Cerebellar nuclear complex (tissue), 1 donor: ENCODE measurements around the gene ECI2.
"Not testable (repeated sequence)": the region's sequence is repeated elsewhere in the genome, so short reads cannot be mapped to it uniquely, and the experiment has no call there.

Source experiments
- DNase-seq, 2 experiments: peaks; one replicate each; lab custom pipeline; 2025; lab: John Stamatoyannopoulos, UW

The ECI2 gene

DNA sequence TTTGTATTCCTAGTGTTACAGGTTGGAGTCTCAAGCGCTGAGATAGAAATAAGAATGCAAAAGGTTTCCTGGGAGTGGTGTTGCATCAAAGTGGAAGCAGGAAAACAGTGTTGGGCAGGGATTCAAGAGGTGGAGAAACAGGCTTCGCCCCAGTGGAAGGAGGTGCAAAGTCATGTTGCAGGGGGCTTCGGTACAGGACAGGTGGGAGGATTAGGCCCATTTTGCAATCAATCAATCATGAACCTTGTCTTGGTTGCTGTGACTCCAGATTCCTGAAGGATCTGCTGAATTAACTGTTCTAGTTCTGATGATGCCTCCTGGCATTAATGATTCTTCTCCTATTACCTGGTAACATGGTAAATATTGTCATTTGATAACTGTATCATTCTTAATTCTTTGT, 34.1 kb downstream of the ECI2 start:
- DNase-seq = no peak

DNA sequence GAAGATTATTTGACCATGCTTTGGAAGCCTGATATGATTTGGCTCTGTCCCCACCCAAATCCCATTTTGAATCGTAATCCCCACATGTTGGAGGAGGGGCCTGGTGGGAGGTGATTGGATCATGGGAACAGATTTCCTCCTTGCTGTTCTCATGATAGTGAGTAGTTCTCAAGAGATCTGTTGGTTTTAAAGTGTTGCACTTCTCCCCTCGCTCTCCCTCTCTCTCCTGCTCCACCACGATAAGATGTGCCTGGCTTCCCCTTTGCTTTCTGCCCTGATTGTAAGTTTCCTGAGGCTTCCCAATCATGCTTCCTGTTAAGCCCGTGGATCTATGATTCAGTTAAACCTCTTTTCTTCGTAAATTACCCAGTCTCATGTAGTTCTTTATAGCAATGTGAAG, 34.7 kb downstream of the ECI2 start:
- DNase-seq = no peak

DNA sequence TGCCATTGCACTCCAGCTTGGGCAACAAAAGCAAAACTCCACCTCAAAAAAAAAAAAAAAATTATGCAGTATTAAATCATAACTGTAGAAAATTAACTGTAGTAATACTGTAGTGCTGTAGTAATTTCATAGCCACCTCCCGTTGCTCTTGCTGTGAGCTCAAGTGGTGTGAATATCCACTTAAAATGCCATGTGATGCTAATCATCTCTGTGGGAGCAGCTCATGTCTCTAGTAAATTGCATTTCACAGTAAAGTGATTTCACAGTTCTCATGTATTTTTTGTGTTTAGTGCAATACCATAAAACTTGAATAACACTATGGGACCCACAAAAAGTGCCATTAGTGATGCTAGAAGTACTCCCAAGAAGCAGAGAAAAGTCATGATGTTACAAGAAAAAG, 42.1 kb downstream of the ECI2 start:
- no peak for DNase-seq

DNA sequence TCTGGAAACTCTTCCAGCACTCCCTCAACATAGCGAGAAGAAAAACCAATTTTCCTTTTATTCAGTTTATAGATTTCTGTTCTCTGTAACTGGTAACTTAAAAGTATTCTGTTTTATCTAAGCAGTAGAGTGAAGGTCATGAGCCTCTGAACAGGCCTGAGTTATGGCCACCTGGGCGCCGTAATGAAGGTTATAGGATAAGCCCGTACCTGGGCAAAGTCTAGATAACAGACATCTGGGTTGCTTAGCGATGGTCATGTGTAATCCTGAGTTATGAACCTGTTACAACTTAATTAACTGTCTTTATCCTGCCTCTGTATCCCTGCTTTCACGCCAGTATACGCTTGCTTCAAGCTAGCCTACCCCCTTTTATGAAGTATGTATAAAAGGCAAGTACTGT, 43.4 kb downstream of the ECI2 start:
- DNase-seq = no peak

DNA sequence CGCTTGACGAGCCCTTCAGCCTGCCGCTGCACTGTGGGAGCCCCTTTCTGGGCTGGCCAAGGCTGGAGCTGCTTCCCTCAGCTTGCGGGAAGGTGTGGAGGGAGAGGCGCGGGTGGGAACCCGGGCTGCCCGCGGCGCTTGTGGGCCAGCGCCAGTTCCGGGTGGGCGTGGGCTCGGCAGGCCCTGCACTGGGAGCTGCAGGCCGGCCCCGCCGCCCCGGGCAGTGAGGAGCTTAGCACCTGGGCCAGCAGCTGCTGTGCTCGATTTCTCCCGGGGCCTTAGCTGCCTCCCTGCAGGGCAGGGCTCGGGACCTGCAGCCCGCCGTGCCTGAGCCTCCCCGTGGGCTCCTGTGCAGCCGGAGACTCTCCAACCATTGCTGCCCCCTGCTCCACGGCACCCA, 45.3 kb downstream of the ECI2 start:
- not testable (repeated sequence) for DNase-seq

DNA sequence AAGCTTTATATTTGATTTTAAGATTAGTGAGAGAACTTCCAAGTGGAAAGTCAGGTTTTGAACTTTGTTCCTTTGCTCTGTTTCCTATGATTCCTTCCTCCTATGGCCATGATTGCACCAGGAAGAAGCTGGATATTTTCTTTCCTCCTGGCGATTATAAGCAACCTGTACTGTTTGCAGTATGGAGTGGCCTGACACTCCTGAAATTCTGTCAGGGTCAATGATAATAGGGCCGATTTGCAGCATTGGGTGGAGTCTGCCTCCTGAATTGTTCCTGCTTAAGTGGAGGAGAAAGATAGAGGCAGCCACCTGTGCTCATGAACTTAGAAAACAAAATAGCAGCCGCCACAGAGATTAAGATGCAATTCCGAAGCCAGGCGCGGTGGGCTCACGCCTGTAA, 46.7 kb downstream of the ECI2 start:
- DNase-seq = no peak

DNA sequence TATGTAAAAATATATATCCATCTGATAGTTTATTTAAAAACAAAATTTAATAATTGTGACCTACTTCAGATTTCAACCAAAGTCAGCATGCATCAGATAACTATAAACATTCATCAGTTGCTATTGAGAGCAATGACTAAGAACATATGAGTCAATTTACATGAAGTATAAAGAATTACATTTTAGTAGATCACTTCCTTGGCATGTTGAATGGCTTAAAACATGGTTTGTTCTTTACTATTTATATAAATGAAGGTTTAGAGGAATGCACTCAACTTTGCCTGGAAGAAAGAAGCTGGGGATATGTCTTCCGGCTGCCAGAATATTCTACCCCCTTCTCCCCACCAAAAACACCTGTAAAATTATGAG, 50.1 kb downstream of the ECI2 start:
- no peak for DNase-seq

DNA sequence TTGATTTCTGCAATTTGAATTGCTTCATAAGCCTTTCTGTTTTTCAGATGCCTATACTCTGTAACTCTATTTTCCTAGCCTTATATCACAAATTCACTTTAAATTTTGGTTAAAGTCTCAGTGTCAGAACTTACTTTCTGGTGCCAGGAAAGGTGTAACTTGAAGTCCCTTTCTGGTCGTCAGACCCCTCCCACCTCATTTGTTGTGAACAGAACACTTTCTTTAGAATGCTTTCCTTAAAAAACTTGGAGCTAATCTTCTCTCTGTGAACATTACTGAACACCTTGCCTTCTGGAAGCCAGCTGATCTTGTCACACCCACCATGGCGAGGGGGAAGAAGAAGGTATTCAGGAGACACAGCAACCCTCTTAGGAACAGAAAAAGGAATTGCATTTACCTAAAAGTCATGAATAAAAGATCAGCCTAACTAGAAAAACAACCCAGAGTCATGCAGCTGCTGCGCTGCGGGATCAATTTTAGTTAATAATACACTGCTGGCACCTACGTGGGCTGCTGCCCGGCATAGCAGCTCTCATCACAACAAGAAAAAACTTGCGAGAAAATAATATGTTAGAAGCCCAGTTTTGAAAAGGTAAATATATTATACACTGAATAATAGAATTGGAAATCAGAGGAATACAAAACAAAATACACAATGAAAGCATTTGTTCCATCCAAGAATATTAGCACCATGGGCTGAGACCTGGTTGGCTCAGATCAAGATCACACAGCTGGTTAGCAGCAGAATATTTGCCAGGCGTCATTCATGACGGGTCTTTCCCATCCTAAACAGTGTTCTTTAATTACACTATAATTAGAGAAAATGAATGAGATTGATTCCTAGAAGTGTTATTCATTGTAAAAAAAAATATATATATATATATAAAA, 50.7 kb downstream of the ECI2 start:
- DNase-seq = no peak

DNA sequence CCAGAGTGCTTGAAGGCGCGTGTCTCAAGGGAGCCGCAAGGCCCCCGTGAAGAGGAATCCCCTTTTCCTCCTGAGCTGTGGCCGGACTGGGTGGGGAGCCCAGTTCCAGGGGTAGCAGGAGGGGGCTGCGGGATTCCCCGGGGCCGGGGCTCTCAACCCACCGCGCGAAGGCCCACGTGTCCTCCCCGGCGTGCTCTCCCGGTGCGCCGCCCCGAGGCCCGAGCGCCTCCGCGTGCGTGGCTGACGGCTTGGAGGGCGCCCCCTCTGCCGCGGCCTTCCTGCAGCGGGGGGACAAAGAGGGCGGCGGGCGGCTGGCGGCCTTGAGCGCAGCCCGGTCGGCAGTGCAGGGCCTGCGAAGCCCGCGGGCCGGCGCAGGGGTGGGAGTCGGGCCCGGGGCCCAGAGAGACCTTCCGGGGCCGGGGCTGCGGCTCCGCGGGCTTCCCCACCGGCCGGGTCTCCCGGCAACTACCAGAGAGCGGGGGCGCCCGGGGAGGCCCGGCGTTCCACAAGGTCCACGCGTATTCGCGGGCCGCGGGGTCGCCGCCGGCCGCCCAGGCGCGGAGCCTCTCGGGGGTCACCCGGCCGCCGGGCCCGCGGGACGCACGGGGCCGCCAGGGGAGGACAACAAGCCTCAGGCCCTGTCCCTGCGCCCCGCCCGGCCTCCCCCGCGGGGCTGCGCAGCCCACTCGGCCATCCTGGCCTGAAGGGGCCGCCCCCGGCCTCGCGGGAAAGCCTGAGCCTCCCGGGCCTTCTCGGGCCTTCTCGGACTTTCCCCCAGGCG, 56.5 kb downstream of the ECI2 start, which contains the start of gene FAM217A:
TSS of gene FAM217A (minus strand) at position 447 of the 781 bp plus-strand sequence. CDS start 1,723 bp downstream, outside the sequence.
- no peak for DNase-seq

DNA sequence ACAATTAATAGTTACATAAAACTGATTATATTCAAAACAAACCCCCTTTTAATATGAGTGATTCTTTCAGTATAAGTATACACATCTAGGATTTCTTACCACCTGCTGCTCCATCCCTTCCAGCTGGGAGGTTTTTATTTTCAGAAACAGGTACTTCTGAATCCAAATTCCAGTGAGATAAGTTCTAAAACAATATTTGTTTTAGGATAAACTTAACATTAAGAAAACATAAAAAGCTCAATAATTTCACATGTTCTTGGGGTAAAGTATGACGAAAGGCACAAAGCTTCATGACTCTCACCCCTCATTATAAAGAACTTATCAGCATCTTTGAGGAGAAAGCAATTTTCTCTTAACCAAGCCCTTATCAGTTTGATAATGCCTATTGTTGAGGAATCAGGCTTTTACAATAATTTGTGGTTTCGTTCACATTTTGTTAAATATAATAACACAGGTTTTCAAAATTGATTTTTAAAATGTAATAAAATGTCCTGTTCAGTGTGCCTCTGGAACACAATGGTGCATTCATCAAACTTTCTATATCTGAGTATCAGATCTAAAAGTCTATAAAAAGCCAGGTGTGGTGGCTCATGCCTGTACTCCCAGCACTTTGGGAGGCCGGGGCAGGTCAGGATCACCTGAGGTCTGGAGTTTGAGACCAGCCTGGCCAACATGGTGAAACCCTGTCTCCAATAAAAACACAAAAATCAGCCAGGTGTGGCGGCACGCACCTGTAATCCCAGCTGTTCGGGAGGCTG, 60.7 kb downstream of the ECI2 start:
- no peak for DNase-seq

DNA sequence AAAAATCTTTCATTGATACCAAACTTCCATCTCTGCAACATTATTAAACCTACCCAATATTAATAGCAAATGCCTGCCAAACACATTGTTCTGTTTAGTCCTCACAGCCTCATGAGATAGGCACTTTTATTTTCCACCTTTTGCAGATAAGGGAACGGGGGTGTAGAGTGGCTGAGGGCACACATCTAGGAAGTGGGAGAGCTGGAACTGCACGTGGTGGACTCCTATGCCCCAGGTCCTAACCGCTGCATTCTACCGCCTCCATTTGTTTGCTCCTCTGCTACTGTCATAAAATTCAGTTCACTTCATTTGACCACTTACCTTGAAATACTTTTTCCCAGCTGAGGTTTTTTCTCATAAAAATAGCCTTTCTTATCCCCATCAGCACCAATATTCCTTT, 64.0 kb downstream of the ECI2 start:
- no peak for DNase-seq

DNA sequence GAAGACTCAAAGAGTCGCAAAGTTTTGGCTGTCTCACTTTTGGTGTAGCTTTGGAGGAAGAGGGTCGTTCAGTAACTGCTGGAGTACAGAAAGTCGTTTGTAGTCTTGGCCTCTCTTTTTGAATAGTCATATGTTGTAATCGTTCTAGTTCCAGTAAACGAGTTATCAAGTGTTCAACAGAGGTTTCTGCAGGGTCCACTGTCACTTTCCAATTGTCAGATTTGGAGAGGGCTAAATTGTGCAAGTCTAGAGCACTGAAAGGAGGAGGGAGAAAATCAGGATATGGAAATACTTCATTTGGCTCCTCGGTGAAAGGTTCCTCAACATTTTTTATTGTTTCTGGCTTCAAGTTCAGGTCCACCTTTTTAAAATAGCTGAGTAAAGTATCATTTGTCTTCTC, 66.2 kb downstream of the ECI2 start:
- DNase-seq = no peak

DNA sequence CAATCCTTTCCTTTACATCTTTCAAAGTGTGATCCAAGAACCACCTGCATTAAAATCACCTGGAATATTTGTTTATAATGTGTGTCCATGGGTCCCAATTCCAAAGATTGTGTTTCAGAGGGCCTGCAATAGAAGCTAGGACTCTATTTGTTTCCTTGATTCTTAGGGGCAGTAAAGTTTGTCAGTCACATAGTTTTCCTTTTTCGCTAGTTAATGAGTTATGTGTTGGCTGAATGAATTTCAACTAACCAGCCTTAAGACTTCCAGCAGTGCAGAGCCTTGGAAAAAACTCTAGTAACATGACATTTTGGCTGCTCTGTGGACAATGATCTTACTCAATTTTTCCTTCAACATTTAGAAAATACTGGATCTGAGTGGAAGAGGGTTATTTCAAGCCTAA, 67.7 kb downstream of the ECI2 start:
- DNase-seq = no peak

DNA sequence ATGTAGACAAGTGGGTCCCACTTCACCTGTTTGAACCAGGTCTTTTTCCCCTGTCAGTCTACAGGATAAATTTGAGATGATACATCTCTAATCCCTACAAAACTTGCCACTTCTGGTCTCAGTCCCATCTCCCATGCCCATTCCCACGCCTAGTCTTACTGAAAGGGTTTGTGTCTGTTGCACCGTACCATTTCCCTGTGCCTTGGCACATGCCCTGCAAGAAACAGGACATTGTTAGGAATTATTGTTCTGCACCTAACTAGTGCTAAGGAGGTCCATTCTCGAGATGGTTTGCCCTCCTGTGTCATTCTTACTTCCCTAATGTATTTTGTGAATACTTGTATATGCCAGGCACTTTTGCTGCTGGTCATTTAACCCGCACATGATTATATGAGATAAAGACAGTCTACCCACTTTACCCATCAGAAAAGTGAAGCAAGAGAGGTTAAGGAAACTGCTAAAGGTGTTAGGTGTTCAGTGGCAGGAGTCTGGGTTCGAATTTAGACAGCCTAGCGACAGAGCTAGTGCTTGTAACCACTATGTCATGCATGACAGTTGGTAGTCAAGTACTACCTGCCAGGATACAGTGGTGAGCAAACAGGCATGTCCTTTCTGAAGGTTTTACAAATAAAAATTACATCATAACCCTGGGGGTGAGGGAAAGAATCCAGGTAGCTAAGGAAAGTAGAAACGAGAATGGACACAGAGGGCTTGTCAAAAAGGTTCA, 69.2 kb downstream of the ECI2 start:
- DNase-seq = no peak
